Brain microvascular endothelial cell (primary cell): Measurements from ENCODE around the gene RAPGEF1.

Experiments
- DNase-seq: peaks from one replicate; pipeline ENCODE4 v3.0.0-alpha.2; 2020
- H3K27ac ChIP-seq: fragments of 250-450 bp; sonication (Bioruptor Pico); 2 replicates; pipeline ENCODE4 v1.5.1; 2020; ENCODE audit warnings: mild to moderate bottlenecking, moderate library complexity
- H3K27me3 ChIP-seq: fragments of 250-450 bp; sonication (Bioruptor Pico); replicated peaks from 2 replicates; pipeline ENCODE4 v1.5.1; 2020; ENCODE audit warnings: mild to moderate bottlenecking
- H3K36me3 ChIP-seq: fragments of 250-450 bp; sonication (Bioruptor Pico); replicated peaks from 2 replicates; pipeline ENCODE4 v1.5.1; 2020; ENCODE audit warnings: mild to moderate bottlenecking
- H3K4me3 ChIP-seq: 2 replicates; pipeline ENCODE4 v1.5.1; 2011; ENCODE audit warnings: low read depth, mild to moderate bottlenecking, control low read depth, low read length, moderate library complexity
- CTCF ChIP-seq: IDR thresholded peaks from 2 replicates; pipeline ENCODE4 v1.5.1; 2011; ENCODE audit warnings: low read depth, mild to moderate bottlenecking, moderate library complexity, low read length, control low read depth, inconsistent platforms; ENCODE audit errors: missing control alignments
- in situ Hi-C: cut with HindIII; loops from 2 replicates; pipeline ENCODE4 v1.10.0; 2017; ENCODE audit warnings: low sequenced_read_pairs, low pct_ligation_motif_present

The RAPGEF1 gene

GRCh38 chr9:131618071-131618479 lies 121.8 kb downstream of the RAPGEF1 start:
- peaks cover 19% of the 10 kb centered on the region for H3K36me3 ChIP-seq
- DNase-seq: no peak
- no peak for TF ChIP-seq CTCF
- no peak overlapping the region for H3K4me3 ChIP-seq
- in situ Hi-C loops: no loop called here
- H3K27me3 ChIP-seq: no peaks in the 10 kb centered on the region
- no peak overlapping the region for H3K27ac ChIP-seq

GRCh38 chr9:131617611-131618010 lies 122.3 kb downstream of the RAPGEF1 start:
- DNase-seq: no peak
- no peak overlapping the region for H3K4me3 ChIP-seq
- H3K27ac ChIP-seq: no peak overlapping the region
- peaks cover 19% of the 10 kb centered on the region for H3K36me3 ChIP-seq
- H3K27me3 ChIP-seq: no peaks in the 10 kb centered on the region
- in situ Hi-C loops: no loop called here
- TF ChIP-seq CTCF: no peak

- Histone ChIP-seq H3K4me3 (no peak overlapping the region), H3K27ac (no peak overlapping the region), H3K36me3 (peaks cover 19% of the 10 kb centered on the region), H3K27me3 (no peaks in the 10 kb centered on the region)
- no peak for DNase-seq
- in situ Hi-C loops: no loop called here
- no peak for TF ChIP-seq CTCF
Observed at GRCh38 chr9:131616983-131617604, 122.8 kb downstream of the RAPGEF1 start.

GRCh38 chr9:131614340-131614915 lies 125.4 kb downstream of the RAPGEF1 start:
- no peak for DNase-seq
- Histone ChIP-seq H3K27me3 (no peaks in the 10 kb centered on the region), H3K27ac (no peak overlapping the region), H3K36me3 (peaks cover 10% of the 10 kb centered on the region), H3K4me3 (no peak overlapping the region)
- in situ Hi-C loops: no loop called here
- TF ChIP-seq CTCF: no peak

GRCh38 chr9:131613921-131614320 lies 126.0 kb downstream of the RAPGEF1 start:
- Histone ChIP-seq H3K27me3 (no peaks in the 10 kb centered on the region), H3K4me3 (no peak overlapping the region), H3K36me3 (peaks cover 7% of the 10 kb centered on the region), H3K27ac (no peak overlapping the region)
- no peak for TF ChIP-seq CTCF
- no peak for DNase-seq
- in situ Hi-C loops: no loop called here

GRCh38 chr9:131612851-131613250 lies 127.0 kb downstream of the RAPGEF1 start:
- no peaks in the 10 kb centered on the region for H3K27me3 ChIP-seq
- no peak for TF ChIP-seq CTCF
- H3K27ac ChIP-seq: no peak overlapping the region
- no peak overlapping the region for H3K4me3 ChIP-seq
- in situ Hi-C loops: no loop called here
- peaks cover 3% of the 10 kb centered on the region for H3K36me3 ChIP-seq
- DNase-seq: no peak
